ENCODE data around the gene WFIKKN2.

GRCh38 chr17:50808888-50809287, 26.5 kb upstream of the WFIKKN2 start:
- TF ChIP-seq POLR2AphosphoS5 (IDR thresholded peaks at IDR 0.05; ENCODE audit: low read depth, low read length): no peak
- TF ChIP-seq TAF1 (IDR thresholded peaks at IDR 0.05; ENCODE audit: borderline replicate concordance, insufficient read depth, low read length): no peak
